Esophagus squamous epithelium (tissue), 4 donors: ENCODE measurements around the gene PLEKHG4B.

ENCODE experiments used
- CTCF ChIP-seq, 6 experiments: fragments of 450-650 bp in 4 of 6; fragments of 200-600 bp in 2 of 6; sonication (generic) in 2 of 6; IDR thresholded peaks; one replicate each; pipeline ENCODE4 v1.5.1; 2016 to 2019; ENCODE audit warnings: antibody characterized with exemption in 6 of 6, mild to moderate bottlenecking in 4 of 6, moderate library complexity in 4 of 6
- POLR2A ChIP-seq, 4 donors: fragments of 450-650 bp; IDR thresholded peaks; one replicate each; pipeline ENCODE4 v1.6.1; 2017; ENCODE audit warnings: antibody characterized with exemption in 4 of 4, mild to moderate bottlenecking in 4 of 4, moderate library complexity in 3 of 4

- TF ChIP-seq CTCF (IDR thresholded peaks at IDR 0.05) (no peak), POLR2A (IDR thresholded peaks at IDR 0.05) (no peak)
Measured at GRCh38 chr5:218457-219291, 126.7 kb downstream of the PLEKHG4B start.
